Vagina (tissue), 2 donors: ENCODE data around the gene RS1. TPM values are rescaled to one million over a fixed set of nuclear protein-coding genes. Genes with fewer than 3 reads are reported as not detected.

ENCODE experiments used
- DNase-seq, 2 donors: peaks; one replicate each; pipeline ENCODE4 v3.0.0-alpha.2; 2017; ENCODE audit errors: extremely low spot score in 2 of 2
- H3K27ac ChIP-seq: fragments of 200-600 bp; sonication (generic); one replicate; pipeline ENCODE4 v1.5.1; 2019
- H3K27me3 ChIP-seq: fragments of 200-600 bp; sonication (generic); one replicate; pipeline ENCODE4 v1.5.1; 2019
- H3K36me3 ChIP-seq, 2 donors: fragments of 200-600 bp; sonication (generic); one replicate each; pipeline ENCODE4 v1.5.1; 2017 to 2019
- H3K4me1 ChIP-seq: fragments of 200-600 bp; sonication (generic); one replicate; pipeline ENCODE4 v1.5.1; 2019
- H3K4me3 ChIP-seq, 2 donors: fragments of 200-600 bp; sonication (generic); 1 replicate in 1 of 2; 2 replicates in 1 of 2; pipeline ENCODE4 v1.5.1; 2016 to 2019
- H3K9me3 ChIP-seq: fragments of 200-600 bp; sonication (generic); one replicate; pipeline ENCODE4 v1.5.1; 2019
- CTCF ChIP-seq, 3 experiments: fragments of 450-650 bp in 2 of 3; fragments of 200-600 bp in 1 of 3; sonication (generic) in 1 of 3; IDR thresholded peaks; one replicate each; pipeline ENCODE4 v1.5.1; 2017 to 2019; ENCODE audit warnings: antibody characterized with exemption in 3 of 3, mild to moderate bottlenecking in 2 of 3, moderate library complexity in 2 of 3
- POLR2A ChIP-seq, 2 donors: fragments of 450-650 bp; IDR thresholded peaks; one replicate each; pipeline ENCODE4 v1.6.1; 2017; ENCODE audit warnings: antibody characterized with exemption in 2 of 2, mild to moderate bottlenecking in 2 of 2, moderate library complexity in 2 of 2
- POLR2AphosphoS5 ChIP-seq, 2 donors: sonication (generic); formaldehyde crosslinking; IDR thresholded peaks; one replicate each; pipeline ENCODE4 v1.9.0; 2017; ENCODE audit warnings: antibody characterized with exemption in 2 of 2, mild to moderate bottlenecking in 2 of 2, low read depth in 1 of 2; ENCODE audit not compliant: insufficient read depth in 1 of 2
- intact Hi-C: fragments of 100-400 bp; cut with DNase I; formaldehyde crosslinking; loops from one replicate; pipeline ENCODE4 v1.15.1; 2023
- total RNA-seq: library from RNA; depleted of rRNA; stranded (reverse); fragments of >200 nt; gene quantifications from one replicate; pipeline ENCODE4 v1.2.3, GENCODE V29; 2016

RS1 gene
- total RNA-seq, 1 donor from 2014 or later, result not detected

GRCh38 chrX:18692541-18692940, 20.6 kb upstream of the RS1 start:
- Histone ChIP-seq H3K27me3 (no peaks in the 10 kb centered on the region), H3K27ac (no peak overlapping the region), H3K4me3 (no peak overlapping the region), H3K9me3 (no peaks in the 10 kb centered on the region), H3K4me1 (no peaks in the 10 kb centered on the region), H3K36me3 (no peaks in the 10 kb centered on the region)
- DNase-seq, result no peak
- intact Hi-C loops, result no loop called here
- TF ChIP-seq POLR2AphosphoS5 (IDR thresholded peaks at IDR 0.05; ENCODE audit: insufficient read depth in 1 of 2, low read depth in 1 of 2) (no peak), POLR2A (IDR thresholded peaks at IDR 0.05) (no peak), CTCF (IDR thresholded peaks at IDR 0.05) (no peak)

DNA sequence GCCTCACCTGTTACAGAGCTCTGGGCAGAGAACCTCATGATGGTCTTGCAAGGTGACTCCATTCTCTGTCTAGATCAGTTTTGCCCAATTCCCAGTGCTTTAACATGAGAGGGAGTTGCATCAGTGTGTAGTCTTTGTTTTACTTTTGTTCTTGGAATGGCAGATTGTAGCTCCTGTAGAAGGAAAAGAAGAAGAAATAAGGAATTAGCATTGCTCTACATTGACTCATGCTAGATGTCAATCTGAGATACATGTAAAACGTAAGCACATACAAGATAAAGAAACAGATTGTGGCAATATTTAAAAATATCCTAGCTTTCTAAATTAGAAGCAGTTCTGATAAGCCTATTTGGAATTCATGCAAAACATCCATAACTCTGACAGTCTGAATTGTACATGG, 19.5 kb upstream of the RS1 start:
- DNase-seq, result no peak
- H3K36me3 ChIP-seq, result no peaks in the 10 kb centered on the region
- no peaks in the 10 kb centered on the region for H3K27me3 ChIP-seq
- TF ChIP-seq CTCF (IDR thresholded peaks at IDR 0.05) (no peak), POLR2A (IDR thresholded peaks at IDR 0.05) (no peak), POLR2AphosphoS5 (IDR thresholded peaks at IDR 0.05; ENCODE audit: insufficient read depth in 1 of 2, low read depth in 1 of 2) (no peak)
- H3K9me3 ChIP-seq, result no peaks in the 10 kb centered on the region
- intact Hi-C loops, result no loop called here
- no peak overlapping the region for H3K27ac ChIP-seq
- no peaks in the 10 kb centered on the region for H3K4me1 ChIP-seq
- no peak overlapping the region for H3K4me3 ChIP-seq

- Histone ChIP-seq H3K36me3 (no peaks in the 10 kb centered on the region), H3K27me3 (no peaks in the 10 kb centered on the region), H3K4me1 (no peaks in the 10 kb centered on the region), H3K27ac (no peak overlapping the region), H3K4me3 (no peak overlapping the region), H3K9me3 (no peaks in the 10 kb centered on the region)
- no peak for TF ChIP-seq CTCF (IDR thresholded peaks at IDR 0.05)
- TF ChIP-seq POLR2A (IDR thresholded peaks at IDR 0.05), result no peak
- no peak for TF ChIP-seq POLR2AphosphoS5 (IDR thresholded peaks at IDR 0.05; ENCODE audit: insufficient read depth in 1 of 2, low read depth in 1 of 2)
- intact Hi-C loops, result no loop called here
- no peak for DNase-seq
Measured at GRCh38 chrX:18687856-18688495, 16.1 kb upstream of the RS1 start.

DNA sequence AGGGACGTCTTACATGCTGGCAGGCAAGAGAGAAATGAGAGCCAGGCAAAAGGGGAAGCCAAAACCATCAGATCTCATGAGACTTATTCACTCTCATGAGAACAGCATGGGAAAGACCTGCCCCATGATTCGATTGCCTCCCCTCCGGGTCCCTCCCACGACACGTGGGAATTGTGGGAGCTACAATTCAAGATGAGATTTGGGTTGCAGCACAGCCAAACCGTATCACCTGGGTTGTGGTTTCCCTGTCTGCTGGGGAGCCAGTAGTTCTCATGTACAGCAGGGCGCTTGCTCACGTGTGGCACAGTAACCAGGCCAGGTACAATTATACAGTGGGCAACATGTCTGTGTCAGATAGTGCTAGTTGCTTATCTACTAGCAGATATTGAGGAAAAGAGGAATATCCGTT, 11.1 kb upstream of the RS1 start:
- Histone ChIP-seq H3K4me3 (no peak overlapping the region), H3K36me3 (no peaks in the 10 kb centered on the region), H3K27me3 (no peaks in the 10 kb centered on the region), H3K4me1 (no peaks in the 10 kb centered on the region), H3K9me3 (no peaks in the 10 kb centered on the region), H3K27ac (no peak overlapping the region)
- intact Hi-C loops, result no loop called here
- no peak for DNase-seq
- no peak for TF ChIP-seq POLR2A (IDR thresholded peaks at IDR 0.05)
- no peak for TF ChIP-seq POLR2AphosphoS5 (IDR thresholded peaks at IDR 0.05; ENCODE audit: insufficient read depth in 1 of 2, low read depth in 1 of 2)
- no peak for TF ChIP-seq CTCF (IDR thresholded peaks at IDR 0.05)

DNA sequence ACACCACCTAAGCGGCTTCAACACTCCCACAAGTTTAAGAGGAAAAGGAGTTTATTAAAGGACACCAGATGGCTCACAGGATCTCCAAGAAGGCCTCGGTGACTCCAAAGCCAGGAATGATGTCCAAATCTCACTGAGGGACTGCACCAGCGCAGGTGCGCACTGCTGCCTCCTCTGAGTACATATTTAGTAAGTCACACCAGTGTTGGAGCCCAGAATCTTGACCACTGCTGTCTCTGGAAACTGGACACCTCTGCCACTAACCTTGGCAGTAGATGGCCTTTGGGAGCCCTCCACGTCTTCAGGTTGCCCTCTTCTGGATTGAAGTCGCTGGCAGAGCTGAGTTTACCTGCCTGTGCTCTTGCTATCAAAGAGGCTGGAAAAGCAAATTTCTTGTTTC, 10.1 kb upstream of the RS1 start:
- no peak for TF ChIP-seq POLR2AphosphoS5 (IDR thresholded peaks at IDR 0.05; ENCODE audit: insufficient read depth in 1 of 2, low read depth in 1 of 2)
- no peak for TF ChIP-seq CTCF (IDR thresholded peaks at IDR 0.05)
- TF ChIP-seq POLR2A (IDR thresholded peaks at IDR 0.05), result no peak
- Histone ChIP-seq H3K4me3 (no peak overlapping the region), H3K9me3 (no peaks in the 10 kb centered on the region), H3K36me3 (no peaks in the 10 kb centered on the region), H3K4me1 (no peaks in the 10 kb centered on the region), H3K27me3 (no peaks in the 10 kb centered on the region), H3K27ac (no peak overlapping the region)
- DNase-seq, result no peak
- intact Hi-C loops, result no loop called here
